HG02610 (cell line): ENCODE data around the gene UBA5.

ENCODE experiments used
- ATAC-seq: cut with Tn5 transposase; IDR thresholded peaks from one replicate; pipeline ENCODE4 v1.9.1; 2021; ENCODE audit warnings: mild to moderate bottlenecking, moderate library complexity; ENCODE audit not compliant: unreplicated experiment

Gene UBA5

DNA sequence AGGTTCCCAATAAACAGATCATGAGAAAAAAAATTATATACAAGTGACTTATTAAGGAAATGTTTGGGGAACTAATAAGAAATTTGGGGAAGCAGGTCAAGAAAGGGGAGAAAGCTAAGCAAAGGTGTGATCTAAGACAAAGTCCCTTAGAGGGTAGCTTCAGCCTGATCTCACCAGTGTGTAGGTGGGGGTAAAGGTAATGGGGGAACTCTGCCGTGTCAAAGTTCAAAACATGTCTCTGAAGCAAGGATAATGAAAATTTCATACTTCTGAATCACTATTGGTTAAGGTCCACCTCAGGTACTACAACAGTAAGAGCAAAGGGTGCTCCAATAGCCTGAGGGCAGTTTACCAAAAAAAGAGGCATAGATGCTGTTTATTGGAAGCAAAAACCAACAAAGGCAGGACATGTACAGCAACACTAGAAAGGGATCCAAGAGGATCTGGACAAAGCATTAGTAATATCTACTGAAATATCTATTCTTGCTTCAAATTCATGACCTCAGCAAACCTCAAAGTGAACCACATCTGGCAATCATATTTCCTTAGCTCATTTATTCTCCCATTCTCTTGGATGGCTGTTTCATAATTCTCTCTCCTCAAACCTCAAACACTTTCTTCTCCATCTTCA is 7.4 kb upstream of the UBA5 start:
- no peak for ATAC-seq

DNA sequence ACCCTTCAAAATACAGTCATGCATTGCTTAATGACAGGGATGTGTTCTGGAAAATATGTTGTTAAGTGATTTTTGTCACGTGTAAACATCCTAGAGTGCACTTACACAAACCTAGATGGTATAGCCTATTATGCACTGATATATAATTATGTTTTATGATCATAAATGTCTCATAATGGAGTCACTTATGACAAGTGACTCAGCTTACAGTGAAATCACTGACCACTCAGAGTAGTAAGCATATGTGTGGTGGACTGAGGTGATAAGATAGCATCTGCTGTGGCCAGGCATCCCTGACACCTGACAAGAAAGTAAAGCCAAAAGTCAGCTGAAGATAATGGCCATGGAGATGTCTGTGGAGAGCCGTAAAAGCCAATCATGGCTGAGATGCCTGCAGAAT is 5.9 kb upstream of the UBA5 start:
- ATAC-seq, result no peak

DNA sequence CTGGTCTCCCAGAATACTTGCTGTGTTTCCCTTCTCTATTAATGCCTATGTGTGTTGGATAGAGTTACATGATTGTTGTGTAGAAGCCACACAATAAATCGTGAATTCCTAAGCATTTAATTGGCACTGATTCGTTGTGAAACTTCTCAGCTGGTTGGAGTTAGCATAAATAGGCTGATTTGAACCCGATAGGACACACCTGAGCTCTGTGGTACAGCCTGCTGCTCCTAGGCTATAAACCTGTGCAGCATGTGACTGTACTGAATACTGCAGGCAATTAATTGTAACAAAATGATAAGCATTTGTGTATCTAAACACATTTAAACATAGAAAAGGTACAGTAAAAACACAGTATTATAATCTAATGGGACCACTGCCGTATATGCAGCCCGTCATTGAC is 5.4 kb upstream of the UBA5 start:
- no peak for ATAC-seq

DNA sequence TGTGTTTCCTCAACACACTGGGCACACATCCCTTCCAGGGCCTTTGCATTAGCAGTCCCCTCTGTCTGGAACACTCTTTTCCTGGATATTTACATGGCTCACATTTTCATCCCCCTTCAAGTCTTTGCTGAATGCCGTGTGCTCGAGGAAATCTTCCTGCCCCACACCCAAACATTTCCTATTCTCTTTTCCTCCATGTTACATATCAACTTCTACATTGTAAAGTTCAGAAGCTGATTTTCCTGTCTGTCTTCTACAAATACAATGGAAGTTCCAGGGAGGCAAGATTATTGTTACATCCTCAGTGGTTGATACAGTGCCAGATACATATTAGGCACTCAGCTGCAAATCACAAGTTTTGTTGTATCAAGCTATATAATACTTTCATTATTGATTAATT is 4.7 kb upstream of the UBA5 start:
- ATAC-seq, result no peak

DNA sequence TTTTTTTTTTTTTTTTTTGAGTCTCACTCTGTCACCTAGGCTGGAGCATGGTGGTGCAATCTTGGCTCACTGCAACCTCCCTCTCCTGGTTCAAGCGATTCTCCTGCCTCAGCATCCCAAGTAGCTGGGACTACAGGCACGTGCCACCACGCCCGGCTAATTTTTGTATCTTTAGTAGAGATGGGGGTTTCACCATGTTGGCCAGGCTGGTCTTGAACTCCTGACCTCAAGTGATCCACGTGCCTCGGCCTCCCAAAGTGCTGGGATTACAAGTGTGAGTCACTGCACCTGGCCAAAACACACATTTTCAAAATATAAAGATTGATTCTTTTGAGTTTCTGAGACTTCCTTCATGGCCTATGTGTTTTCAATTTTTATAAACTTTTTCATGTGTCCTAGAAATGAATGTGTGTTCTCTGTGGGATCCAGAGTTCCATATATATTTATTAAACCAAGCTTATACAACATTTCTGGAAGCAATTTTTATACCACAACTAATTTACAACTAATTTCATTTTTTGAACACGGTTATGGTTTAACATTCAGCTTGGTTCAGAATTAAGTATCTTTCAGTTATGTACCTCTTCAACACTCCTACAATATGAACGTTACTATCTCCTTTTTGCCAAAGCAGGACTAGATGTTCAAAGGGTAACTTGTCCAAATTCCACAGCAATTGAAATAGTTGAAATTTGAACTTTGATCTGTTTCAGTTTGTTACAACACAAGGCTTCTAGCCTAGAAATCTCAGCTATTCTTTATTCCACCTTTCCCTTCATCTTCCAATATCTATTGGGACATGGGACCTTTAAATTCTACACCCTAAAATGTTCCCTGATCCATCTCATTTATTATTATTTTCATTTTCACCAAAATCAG is 2.0 kb upstream of the UBA5 start:
- ATAC-seq, result no peak

DNA sequence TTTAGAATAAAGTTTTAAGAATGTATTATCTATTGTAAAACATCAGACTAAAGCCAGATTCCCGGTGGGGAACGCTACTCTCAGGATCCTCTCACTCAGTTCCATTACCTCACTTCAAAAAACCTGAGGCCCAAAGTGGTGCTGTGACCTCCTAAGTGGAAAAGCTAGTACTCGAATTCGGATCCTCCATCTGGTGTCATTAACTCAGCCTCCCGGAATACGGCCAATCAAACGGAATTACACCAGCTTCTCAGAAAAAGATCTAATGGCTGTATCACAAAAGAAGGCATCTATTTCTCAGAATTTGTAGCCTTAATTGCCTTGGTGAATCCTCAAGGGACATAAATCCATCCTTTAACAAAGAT is 1.1 kb upstream of the UBA5 start:
- no peak for ATAC-seq

DNA sequence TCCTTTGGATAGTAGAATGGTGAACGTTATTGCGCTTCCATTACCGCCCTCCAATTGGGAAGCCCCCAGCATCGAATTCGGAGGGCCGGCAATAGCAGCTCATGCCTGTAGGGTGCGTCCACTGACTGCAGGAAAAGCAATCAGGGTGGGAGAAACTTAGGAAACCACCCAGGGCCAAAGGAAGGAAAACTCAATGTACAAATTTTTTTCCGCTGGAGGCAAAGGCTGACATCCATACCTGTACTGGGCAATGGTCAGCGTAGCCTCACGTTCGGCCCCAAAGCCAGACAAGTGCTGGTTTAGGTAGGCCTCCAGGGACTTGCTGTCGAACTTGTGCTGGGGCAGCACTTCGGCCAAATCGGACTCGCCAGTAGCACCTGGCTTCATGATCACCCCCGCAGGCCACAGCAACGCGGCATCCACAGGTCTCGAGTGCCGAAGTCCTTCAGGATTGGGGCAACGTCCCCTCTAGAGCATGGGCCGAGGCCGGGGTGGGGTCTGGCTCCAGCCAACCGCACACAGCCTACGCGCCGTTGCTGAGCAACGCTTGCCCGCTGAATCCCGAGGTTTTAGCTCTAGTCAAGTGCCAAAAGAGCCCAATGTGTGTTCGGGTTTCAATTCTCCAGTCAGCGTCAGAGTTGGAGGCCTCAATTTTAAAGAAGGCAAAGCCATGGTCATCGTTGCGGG is 621 bp upstream of the UBA5 start, which contains the start of gene ACAD11:
TSS of gene ACAD11 (minus strand) at position 445 of the 687 bp plus-strand sequence. CDS start at position 387, 58 bp downstream.
- peak; percentile 57 for ATAC-seq

DNA sequence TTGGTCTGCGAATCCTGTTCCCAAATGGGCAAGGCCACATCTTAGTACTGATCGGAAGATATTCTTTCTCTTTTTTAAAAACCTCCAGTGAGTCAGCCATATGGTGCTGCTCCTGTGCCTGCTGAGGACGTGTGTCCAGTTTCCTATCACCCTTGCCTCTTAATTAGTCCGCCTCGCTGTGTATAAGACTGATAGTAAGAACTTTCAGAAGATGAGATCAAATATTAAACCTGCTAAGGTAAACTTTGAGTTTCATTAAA is 612 bp downstream of the UBA5 start:
- peak; percentile 5 for ATAC-seq

DNA sequence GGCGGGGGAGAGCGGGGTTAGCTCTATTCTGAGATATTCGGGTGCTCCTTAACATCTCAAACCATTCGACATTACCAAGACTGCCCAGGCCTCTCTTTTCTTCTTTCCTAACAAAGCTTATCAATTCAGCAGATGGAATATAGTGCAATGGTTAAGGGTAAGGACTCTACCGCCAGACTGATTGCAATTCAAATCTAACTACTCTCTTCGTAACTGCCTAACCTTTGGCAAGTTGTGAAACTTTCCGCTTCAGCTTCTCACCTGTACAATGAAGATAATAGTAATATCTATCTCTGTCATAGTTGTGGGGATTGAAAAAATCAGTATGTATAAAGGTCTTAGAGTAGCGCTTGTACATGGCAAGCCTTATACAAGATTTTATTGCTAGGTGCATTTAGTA is 972 bp downstream of the UBA5 start:
- no peak for ATAC-seq

DNA sequence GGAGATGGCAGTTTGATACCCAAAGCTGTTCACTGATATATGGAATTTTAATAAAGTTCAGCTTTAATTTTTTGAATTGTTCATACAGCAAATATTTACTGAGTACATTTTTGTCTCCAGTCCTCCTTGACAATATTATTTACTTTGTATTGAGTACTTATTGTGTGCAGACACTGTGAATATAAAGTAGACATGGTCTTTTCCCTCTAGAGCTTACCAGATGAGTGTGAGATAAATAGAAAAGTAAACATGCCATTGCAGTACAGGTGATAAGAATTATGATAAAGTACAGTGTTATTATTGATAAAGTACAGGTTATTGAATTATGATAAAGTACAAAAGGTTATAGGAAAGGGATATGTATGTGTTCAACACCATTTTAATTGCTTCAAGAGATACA is 2.1 kb downstream of the UBA5 start:
- ATAC-seq, result no peak

DNA sequence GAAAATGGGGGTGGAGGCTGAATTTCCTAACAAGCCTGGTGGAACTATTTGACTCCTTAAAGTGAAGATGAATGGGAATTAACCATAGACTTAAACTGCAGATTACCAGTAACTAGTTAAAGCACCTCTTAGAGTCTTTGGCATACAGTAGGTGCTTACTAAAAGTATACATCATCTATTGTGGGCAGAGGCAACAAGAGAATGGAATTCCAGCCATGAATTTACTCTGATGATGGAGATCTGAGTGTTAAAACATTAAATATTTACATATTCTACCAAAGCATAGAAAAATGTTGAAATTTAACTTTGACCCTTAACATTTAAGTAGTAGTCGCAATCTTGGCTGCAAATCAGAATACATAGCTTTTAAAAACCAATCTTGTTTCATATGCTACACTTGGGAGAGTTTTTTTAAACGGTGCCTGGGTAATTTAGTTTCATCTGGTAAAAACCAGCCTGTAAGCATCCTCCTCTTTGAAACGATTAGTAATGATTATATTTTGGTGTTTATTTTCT is 5.2 kb downstream of the UBA5 start:
- ATAC-seq, result no peak

DNA sequence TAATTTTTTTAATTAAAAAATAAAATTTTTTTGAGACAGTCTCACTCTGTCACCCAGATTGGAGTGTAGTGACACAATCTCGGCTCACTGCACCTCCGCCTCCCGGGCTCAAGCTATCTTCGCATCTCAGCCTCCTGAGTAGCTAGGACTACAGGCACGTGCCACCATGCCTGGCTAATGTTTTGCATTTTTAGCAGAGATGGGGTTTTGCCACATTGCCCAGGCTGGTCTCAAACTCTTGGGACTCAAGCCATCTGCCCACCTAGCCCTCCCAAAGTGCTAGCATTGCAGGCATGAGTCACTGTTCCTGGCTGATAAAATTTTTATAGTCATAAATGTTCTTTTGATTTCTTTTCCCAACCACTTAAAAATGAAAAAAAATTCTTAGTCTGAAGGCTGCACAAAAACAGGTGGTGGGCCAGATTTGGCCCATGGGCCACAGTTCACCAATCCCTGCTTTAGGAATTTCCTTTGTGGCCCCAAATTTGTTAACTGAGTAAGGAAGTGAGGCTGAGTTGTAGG is 9.2 kb downstream of the UBA5 start:
- ATAC-seq, result no peak

DNA sequence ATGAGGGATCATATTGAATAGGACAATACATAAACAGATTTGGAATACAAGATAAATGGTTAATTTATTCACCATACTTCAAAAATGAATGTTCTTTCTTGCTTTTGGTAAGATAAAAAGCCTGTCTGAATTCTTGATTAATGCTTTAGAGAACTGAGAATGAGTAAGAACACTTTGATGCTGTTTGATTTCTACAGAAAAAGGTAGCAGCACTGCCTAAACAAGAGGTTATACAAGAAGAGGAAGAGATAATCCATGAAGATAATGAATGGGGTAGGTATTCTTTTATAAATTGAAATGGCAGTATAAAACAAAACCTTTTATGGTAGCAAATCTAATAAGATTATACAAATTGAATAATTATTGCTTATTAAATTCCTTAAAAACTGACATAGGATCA is 15.3 kb downstream of the UBA5 start:
- ATAC-seq, result no peak

DNA sequence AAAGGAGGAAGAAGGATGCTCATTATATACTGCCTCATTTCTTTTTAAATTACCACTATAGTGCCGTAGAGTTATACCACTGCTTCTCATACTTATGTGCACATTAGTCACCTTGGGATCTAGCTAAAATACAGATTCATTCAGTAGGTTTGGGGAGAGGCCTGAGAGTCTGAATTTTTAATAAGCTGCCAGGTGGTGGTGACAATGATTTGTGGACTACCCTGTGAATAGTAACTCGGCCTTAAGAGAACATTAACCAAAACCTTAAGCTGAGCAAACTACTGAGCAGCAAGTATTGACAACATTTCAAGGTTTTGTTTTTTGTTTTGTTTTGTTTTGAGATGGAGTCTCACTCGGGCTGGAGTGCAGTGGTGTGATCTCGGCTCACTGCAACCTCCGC is 19.8 kb downstream of the UBA5 start:
- ATAC-seq, result no peak

DNA sequence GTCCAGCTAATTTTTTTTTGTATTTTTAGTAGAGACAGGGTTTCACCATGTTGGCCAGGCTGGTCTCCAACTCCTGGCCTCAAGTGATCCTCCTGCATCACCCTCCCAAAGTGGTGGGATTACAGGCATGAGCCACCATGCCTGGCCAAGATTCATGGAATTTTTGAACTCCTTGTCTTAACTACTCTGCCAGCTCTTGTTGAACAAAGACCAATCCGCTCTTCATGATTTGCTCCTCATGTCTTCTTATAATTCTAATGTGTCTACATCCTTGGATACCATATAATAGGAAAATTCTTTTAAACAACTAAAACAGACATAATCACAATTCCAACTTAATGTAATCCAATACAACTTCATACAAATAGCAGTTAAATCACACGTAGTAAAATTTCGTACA is 21.3 kb downstream of the UBA5 start:
- no peak for ATAC-seq

DNA sequence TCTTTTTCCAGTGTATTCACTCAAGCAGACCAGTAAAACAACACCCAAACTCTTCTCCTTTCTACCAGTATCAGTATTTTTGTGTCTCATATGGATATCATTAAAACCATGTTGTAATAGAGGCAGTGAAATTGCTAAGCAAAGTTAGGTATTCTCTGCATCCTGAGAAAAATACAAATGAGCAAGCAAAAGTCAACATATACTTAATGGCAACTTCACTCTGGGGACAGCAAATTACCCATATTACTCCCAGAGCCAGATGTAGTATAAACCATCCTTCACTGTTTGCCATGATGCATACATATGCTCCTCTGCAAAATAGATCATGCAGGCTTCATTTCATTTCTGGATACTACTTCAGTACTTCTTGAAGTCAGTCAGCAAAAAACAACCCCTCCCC is 22.1 kb downstream of the UBA5 start:
- ATAC-seq, result no peak

DNA sequence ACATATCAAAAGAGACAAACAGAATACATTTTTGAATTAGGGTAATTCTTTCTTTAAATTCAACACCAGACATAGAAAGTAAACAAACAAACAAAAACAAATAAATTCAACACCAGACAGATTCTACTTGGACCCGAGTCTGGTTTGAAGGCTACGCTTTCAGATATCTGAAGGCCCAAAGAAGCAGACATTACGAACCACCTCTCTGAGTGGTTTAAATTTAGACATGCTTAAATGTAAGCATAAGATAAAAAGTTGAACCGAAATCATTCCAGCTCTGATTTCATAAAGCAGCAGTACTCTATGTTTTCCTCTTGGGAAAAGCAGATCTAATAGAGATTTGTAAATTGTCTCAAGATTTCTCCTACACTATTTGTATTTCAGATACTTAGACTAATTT is 29.9 kb downstream of the UBA5 start:
- ATAC-seq, result no peak

DNA sequence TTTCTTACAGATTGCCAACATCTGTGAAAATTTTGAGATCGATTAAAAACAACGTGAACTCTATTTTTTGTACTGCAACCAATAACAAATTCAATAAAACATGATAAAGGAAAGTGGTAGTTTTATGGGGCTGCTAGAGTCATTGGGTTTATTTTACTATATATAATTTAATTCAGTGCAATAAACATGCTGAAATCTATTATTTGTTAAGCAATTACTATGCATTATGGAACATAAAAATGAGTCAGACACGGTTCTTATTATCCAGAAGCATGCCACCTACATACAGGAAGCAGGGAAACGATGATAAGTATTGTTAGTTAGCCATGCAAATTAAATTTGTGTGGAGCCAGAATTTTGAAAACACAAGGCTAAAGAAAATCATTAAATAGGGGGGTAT is 34.9 kb downstream of the UBA5 start:
- no peak for ATAC-seq

DNA sequence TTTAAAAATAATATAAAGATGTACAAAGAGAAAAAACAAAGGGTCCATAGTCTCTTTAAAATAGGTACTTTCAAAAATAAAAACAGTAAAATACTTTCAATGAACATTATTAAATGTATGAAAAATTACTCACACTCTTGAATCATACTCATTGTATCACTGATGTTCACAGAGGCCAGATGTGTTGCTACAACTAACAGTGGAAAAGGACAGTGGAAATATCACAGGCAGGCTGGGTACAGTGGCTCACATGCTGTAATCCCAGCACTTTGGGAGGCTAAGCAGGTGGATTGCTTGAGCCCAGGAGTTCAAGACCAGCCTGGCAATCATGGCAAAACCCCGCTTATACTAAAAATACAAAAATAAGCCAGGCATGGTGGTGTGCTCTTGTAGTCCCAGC is 35.3 kb downstream of the UBA5 start:
- no peak for ATAC-seq

DNA sequence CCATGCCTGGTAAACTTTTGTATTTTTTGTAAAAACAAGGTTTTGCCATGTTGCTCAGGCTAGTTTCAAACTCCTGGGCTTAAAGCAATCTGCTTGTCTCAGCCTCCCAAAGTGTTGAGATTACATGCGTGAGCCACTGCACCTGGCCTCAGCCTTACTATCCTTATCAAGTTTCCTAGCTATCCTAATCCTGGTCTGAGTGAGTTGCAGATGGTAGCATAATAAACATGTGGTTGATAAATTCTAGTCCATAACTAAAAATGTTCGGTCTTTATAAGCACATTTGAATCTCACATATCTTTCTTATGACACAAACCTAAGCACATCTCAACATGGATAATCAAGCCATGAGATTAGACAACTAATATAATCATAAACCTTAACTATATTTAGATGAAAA is 43.6 kb downstream of the UBA5 start:
- no peak for ATAC-seq

DNA sequence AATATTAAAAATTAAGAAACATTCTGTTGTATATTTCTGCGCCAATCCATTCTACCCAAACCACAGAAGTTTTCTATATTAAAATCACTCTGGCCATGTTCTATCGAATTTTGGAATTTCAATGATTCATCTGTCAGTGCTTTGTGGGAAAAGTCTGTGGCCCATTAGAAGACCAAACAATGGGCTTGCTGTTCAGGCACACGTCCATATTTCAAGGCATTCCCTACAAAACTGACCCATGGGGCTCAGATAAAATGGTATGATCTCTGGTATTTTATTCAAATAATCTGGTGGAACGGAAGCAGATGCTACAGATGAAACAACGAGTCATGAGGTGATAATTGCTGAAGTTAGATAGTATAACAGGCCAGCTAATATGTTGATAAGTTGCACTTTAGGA is 49.6 kb downstream of the UBA5 start:
- no peak for ATAC-seq

DNA sequence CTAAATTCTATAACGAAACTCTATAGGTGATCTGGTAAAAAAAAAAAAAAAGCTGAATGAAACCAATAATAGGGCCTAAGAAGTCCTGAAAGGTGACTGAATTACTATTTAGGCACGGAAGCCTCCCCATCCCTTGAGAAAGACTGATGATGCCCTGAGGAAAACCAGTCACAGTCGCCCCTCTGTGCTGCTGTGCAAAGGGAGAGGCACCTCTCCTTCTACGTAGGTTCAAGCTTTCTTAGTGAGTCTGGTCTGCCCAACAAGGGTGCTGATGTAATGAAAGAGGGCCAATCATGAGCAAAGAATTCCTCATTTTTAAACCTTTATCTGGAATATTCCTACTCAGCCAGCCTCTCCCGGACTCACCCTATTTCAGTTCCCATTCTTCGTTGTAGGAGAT is 50.2 kb downstream of the UBA5 start:
- ATAC-seq, result no peak
